BLaER1 (cell line): ENCODE results near the gene GRB10.

Experiments used
- H3K27ac ChIP-seq: shearing (Covaris generic); formaldehyde crosslinking; 2 replicates; pipeline ENCODE4 v1.8.1; 2022
- H3K27me3 ChIP-seq: shearing (Covaris generic); formaldehyde crosslinking; 2 replicates; pipeline ENCODE4 v1.8.1; 2022
- H3K36me3 ChIP-seq: shearing (Covaris generic); formaldehyde crosslinking; 2 replicates; pipeline ENCODE4 v1.8.1; 2022
- H3K4me1 ChIP-seq: shearing (Covaris generic); formaldehyde crosslinking; 2 replicates; pipeline ENCODE4 v1.8.1; 2022
- H3K4me2 ChIP-seq: shearing (Covaris generic); formaldehyde crosslinking; 2 replicates; pipeline ENCODE4 v1.8.1; 2022
- H3K4me3 ChIP-seq: shearing (Covaris generic); formaldehyde crosslinking; 2 replicates; pipeline ENCODE4 v1.8.1; 2022
- H3K9ac ChIP-seq: shearing (Covaris generic); formaldehyde crosslinking; 2 replicates; pipeline ENCODE4 v1.8.1; 2022
- H3K9me3 ChIP-seq: shearing (Covaris generic); formaldehyde crosslinking; 2 replicates; pipeline ENCODE4 v1.8.1; 2022
- H4K20me1 ChIP-seq: shearing (Covaris generic); formaldehyde crosslinking; 2 replicates; pipeline ENCODE4 v1.8.1; 2022
- Cebpa-rat ChIP-seq: shearing (Covaris generic); IDR thresholded peaks from 2 replicates; pipeline ENCODE4 v1.8.1; 2022

The GRB10 gene

GRCh38 chr7:50603287-50603686, 179.4 kb downstream of the GRB10 start:
- Histone ChIP-seq H3K27me3 (no peaks in the 10 kb centered on the region; the same call in 1 of the 2 replicates), H3K9me3 (no peaks in the 10 kb centered on the region), H3K4me2 (no peak overlapping the region), H3K4me1 (peaks cover 1% of the 10 kb centered on the region; the same call in 1 of the 2 replicates), H3K27ac (no peak overlapping the region), H3K36me3 (peaks cover 97% of the 10 kb centered on the region), H3K4me3 (no peak overlapping the region), H4K20me1 (no peaks in the 10 kb centered on the region), H3K9ac (no peak overlapping the region)
- no peak for TF ChIP-seq Cebpa-rat

GRCh38 chr7:50599385-50599784, 183.3 kb downstream of the GRB10 start:
- H3K4me1 ChIP-seq: no peaks in the 10 kb centered on the region
- peaks cover 94% of the 10 kb centered on the region for H3K36me3 ChIP-seq

GRCh38 chr7:50598460-50599343, 184.0 kb downstream of the GRB10 start:
- Histone ChIP-seq H3K4me2 (no peak overlapping the region), H3K27ac (no peak overlapping the region), H3K27me3 (no peaks in the 10 kb centered on the region), H3K4me1 (no peaks in the 10 kb centered on the region), H3K4me3 (no peak overlapping the region), H3K36me3 (peaks cover 94% of the 10 kb centered on the region), H4K20me1 (no peaks in the 10 kb centered on the region), H3K9ac (no peak overlapping the region), H3K9me3 (no peaks in the 10 kb centered on the region)
- no peak for TF ChIP-seq Cebpa-rat

More at GRCh38 chr7:50599385-50599784, 183.3 kb downstream of the GRB10 start:
- H4K20me1 ChIP-seq: no peaks in the 10 kb centered on the region
- no peaks in the 10 kb centered on the region for H3K9me3 ChIP-seq
- no peaks in the 10 kb centered on the region for H3K27me3 ChIP-seq
- H3K4me3 ChIP-seq: no peak overlapping the region
- no peak overlapping the region for H3K4me2 ChIP-seq
- H3K27ac ChIP-seq: no peak overlapping the region
- H3K9ac ChIP-seq: no peak overlapping the region
- TF ChIP-seq Cebpa-rat: no peak

GRCh38 chr7:50596484-50596883, 186.2 kb downstream of the GRB10 start:
- peaks cover 95% of the 10 kb centered on the region for H3K36me3 ChIP-seq

GRCh38 chr7:50595491-50596102, 187.1 kb downstream of the GRB10 start:
- H3K9me3 ChIP-seq: no peaks in the 10 kb centered on the region
- no peak for TF ChIP-seq Cebpa-rat
- H3K9ac ChIP-seq: no peak overlapping the region
- no peak overlapping the region for H3K4me2 ChIP-seq
- no peaks in the 10 kb centered on the region for H4K20me1 ChIP-seq
- H3K4me1 ChIP-seq: peaks cover 13% of the 10 kb centered on the region
- H3K27me3 ChIP-seq: no peaks in the 10 kb centered on the region
- no peak overlapping the region for H3K4me3 ChIP-seq
- H3K27ac ChIP-seq: no peak overlapping the region
- H3K36me3 ChIP-seq: peaks cover 95% of the 10 kb centered on the region

More at GRCh38 chr7:50596484-50596883, 186.2 kb downstream of the GRB10 start:
- peaks cover 8% of the 10 kb centered on the region for H3K4me1 ChIP-seq
- H3K9ac ChIP-seq: no peak overlapping the region
- no peak overlapping the region for H3K4me2 ChIP-seq
- H3K27ac ChIP-seq: no peak overlapping the region
- no peaks in the 10 kb centered on the region for H3K9me3 ChIP-seq
- no peak for TF ChIP-seq Cebpa-rat
- no peaks in the 10 kb centered on the region for H3K27me3 ChIP-seq
- H3K4me3 ChIP-seq: no peak overlapping the region
- H4K20me1 ChIP-seq: no peaks in the 10 kb centered on the region

- Histone ChIP-seq H3K9me3 (no peaks in the 10 kb centered on the region), H3K27me3 (no peaks in the 10 kb centered on the region), H3K4me1 (peaks cover 13% of the 10 kb centered on the region), H3K4me2 (no peak overlapping the region), H4K20me1 (no peaks in the 10 kb centered on the region), H3K4me3 (no peak overlapping the region), H3K36me3 (peaks cover 88% of the 10 kb centered on the region), H3K27ac (no peak overlapping the region), H3K9ac (no peak overlapping the region)
- no peak for TF ChIP-seq Cebpa-rat
Observed at GRCh38 chr7:50594734-50595485, 187.8 kb downstream of the GRB10 start.

- Histone ChIP-seq H3K4me3 (no peak overlapping the region), H3K27me3 (no peaks in the 10 kb centered on the region), H4K20me1 (no peaks in the 10 kb centered on the region), H3K36me3 (peaks cover 81% of the 10 kb centered on the region), H3K4me1 (peaks cover 13% of the 10 kb centered on the region), H3K27ac (no peak overlapping the region), H3K4me2 (no peak overlapping the region), H3K9ac (no peak overlapping the region), H3K9me3 (no peaks in the 10 kb centered on the region)
- no peak for TF ChIP-seq Cebpa-rat
Observed at GRCh38 chr7:50594136-50594535, 188.6 kb downstream of the GRB10 start.

- Histone ChIP-seq H3K4me2 (no peak overlapping the region), H3K27ac (no peak overlapping the region), H4K20me1 (no peaks in the 10 kb centered on the region), H3K27me3 (no peaks in the 10 kb centered on the region), H3K36me3 (peaks cover 69% of the 10 kb centered on the region), H3K9me3 (no peaks in the 10 kb centered on the region), H3K9ac (no peak overlapping the region), H3K4me3 (no peak overlapping the region), H3K4me1 (peaks cover 13% of the 10 kb centered on the region)
- TF ChIP-seq Cebpa-rat: no peak
Observed at GRCh38 chr7:50592940-50593339, 189.8 kb downstream of the GRB10 start.

- H3K27ac ChIP-seq: no peak overlapping the region; the same call in 1 of the 2 replicates
- no peaks in the 10 kb centered on the region for H3K9me3 ChIP-seq
- H4K20me1 ChIP-seq: no peaks in the 10 kb centered on the region
- H3K4me1 ChIP-seq: peaks cover 13% of the 10 kb centered on the region
- H3K9ac ChIP-seq: no peak overlapping the region
- peak overlapping the region; percentile 49 for H3K4me2 ChIP-seq
- TF ChIP-seq Cebpa-rat: no peak
- no peaks in the 10 kb centered on the region for H3K27me3 ChIP-seq
- H3K4me3 ChIP-seq: no peak overlapping the region
- H3K36me3 ChIP-seq: peaks cover 57% of the 10 kb centered on the region
Observed at GRCh38 chr7:50591480-50592438, 190.9 kb downstream of the GRB10 start.
